GM18861 (cell line): ENCODE data around the gene GRIPAP1.

Experiments
- ATAC-seq: cut with Tn5 transposase; IDR thresholded peaks from one replicate; pipeline ENCODE4 v1.9.1; 2021; ENCODE audit not compliant: unreplicated experiment

The GRIPAP1 gene

GRCh38 chrX:48960291-48960690, 41.8 kb downstream of the GRIPAP1 start:
- no peak for ATAC-seq

DNA sequence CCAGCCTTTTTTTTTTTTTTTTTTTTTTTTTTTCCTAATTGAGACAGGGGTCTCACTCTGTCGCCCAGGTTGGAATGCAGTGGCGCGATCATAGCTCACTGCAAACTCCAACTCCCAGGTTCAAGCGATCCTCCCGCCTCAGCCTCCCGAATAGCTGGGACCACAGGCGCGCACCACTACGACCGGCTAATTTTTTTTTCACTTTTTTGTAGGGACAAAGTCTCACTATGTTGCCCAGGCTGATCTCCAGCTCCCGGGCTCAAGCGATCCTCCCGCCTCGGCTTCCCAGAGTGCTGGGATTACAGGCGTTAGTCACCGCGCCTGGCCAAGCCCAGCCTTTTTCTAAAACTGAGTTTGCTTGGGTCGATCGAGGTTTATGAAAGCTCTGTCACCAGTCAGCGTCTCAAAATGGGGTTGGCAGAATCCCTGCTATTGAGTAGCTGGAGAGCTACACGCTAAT, 43.4 kb downstream of the GRIPAP1 start:
- ATAC-seq: no peak

DNA sequence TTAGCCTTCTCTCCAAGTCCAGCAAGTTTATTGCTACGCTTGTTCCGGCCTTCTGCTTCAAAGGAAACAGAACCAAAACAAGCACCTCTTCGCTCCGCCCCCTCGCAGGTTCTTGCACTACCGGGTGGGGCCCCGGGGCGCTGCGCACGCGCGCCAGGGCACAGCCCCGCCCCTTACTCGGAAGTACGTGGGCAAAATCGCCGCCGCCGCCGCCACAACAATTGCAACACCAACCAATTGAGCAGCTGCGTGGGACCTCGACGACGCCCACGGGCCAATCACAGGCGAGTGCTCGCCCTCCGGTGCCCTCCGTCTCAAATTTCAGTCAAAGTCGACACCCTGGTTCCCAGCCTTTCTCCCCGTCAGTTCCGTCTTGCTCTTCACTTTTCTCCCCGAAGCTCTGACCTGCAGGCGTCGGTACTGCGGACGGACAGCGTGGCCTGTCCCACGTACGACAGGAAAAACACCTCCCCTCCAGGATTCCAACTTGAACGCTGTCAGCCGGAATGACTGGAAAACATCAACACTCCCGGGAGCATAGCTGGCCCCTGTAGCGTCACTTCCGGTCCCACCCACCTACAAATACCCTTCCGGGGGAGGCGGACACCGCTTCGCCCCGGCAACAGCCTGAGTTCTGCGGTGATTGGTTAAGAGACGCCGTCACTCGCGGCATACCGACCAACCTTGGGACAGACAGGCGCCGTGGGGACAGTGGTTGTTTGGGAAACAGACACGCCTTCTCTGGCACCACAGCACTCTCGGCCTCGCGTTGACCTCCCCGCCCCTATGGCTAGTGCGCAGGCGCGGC, 44.0 kb downstream of the GRIPAP1 start:
- peak; percentile 80 for ATAC-seq

DNA sequence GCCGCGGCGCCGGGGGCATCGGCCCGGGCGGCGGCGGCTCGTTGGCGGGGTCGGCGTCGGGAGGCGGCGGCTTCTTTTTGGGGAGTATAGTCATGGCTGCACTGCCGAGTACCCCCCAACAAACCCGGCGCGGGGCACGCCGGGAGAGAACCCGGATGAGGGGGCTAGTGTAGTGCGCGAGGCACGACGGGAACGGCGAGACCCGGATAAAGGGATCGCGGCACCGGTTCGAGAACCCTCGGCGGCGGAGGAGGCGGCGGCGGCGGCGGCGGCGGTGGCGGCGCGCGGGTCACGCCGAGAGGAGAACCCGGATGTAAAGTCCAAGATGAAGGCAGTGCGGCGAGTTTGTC, 44.6 kb downstream of the GRIPAP1 start, which contains the start of gene OTUD5:
Gene OTUD5 (minus strand): TSS at position 131 of the 350 bp plus-strand sequence. CDS start 37 bp downstream, at position 94.
- ATAC-seq: peak; percentile 22

DNA sequence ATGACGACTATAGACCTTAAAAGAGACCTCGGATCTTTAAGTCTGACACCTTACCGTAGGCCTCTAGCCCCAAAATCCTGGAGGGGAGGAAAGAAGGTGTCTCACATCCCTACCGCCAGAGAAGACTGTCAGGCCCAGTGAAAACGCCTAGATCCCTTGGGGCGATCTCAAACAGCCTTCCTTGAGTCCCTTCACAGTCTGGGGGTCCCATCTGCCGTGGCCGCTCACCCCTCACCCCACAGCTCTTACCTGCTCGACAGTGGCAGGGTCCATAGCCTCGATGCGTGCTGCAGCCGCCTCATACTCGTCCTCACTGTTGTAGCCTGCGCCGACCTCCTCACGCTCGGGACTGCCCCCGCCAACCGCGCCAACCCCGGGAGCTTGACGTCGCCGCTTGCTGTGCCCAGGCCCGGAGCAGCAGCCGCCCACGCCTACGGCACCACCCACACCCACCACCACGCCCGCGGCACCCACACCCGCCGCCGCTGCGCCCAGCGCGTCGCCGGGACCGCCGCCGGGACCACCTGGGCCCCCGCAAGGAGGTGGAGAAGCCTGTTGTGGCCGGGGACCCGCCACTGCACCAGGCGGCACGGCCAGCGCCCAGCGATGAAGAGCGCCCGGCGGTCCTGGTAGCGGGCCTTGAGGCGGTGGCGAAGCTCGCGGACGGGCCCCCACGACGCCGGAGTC, 45.2 kb downstream of the GRIPAP1 start:
- no peak for ATAC-seq

GRCh38 chrX:48948589-48948988, 53.5 kb downstream of the GRIPAP1 start:
- ATAC-seq: no peak

- no peak for ATAC-seq
Measured at GRCh38 chrX:48945517-48946348, 56.3 kb downstream of the GRIPAP1 start.

GRCh38 chrX:48942895-48943294, 59.2 kb downstream of the GRIPAP1 start:
- no peak for ATAC-seq

DNA sequence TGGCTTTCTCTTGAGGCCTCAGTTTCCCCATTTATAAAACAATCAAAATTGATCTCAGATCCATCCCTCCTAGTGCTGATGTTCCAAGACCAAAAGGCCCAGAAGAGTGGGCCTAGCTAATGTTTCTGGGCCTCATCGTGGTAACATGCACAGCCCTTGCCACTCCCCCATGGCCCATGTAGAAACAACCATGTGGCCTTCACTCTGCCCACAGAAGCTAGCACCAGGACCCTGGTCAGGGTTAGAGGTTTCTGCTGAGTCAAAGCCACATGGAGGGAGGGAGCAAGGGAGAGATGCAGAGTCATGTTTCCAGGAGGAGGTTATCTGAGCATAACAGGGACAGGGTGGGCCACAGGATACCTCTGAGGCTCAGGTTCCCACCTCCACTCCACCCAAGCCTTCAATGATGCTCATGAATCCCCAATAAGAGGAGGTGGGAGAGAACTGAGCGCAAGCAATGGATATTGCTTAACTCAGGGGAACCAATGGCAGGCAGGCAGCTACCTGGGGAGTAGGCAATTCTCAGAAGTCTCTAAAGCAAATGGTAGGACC, 61.6 kb downstream of the GRIPAP1 start:
- no peak for ATAC-seq

DNA sequence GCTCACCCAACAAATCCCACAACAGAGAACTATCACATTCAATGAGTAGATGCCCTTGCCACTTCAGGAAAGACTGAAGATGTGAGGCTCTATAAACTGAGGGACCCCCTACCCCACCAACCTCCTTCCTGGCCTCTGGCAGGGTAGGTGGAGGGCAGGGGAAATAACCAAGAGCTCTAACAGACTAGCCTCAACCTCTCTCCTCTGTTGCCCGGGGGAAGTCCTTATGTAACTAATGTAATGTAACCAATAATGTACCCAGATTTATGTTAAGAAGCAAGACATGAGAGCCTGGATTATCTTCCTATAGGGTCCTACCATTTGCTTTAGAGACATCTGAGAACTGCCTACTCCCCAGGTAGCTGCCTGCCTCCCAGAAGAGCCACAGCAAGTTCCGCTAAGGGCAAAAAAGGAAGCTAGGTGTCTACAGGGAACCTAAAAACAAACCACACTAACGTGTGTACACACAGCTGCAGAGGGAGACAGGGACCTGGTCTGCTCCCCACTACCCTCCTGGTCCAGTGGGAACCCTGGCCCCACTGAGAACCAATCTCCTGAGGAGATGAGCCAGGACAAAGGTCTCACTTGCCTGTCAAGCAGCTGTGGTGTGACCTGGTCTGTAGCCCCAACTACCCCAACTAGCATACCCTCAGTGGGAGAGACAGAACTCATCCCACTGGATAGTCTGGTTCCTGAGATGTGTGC, 62.4 kb downstream of the GRIPAP1 start:
- peak; percentile 22 for ATAC-seq

DNA sequence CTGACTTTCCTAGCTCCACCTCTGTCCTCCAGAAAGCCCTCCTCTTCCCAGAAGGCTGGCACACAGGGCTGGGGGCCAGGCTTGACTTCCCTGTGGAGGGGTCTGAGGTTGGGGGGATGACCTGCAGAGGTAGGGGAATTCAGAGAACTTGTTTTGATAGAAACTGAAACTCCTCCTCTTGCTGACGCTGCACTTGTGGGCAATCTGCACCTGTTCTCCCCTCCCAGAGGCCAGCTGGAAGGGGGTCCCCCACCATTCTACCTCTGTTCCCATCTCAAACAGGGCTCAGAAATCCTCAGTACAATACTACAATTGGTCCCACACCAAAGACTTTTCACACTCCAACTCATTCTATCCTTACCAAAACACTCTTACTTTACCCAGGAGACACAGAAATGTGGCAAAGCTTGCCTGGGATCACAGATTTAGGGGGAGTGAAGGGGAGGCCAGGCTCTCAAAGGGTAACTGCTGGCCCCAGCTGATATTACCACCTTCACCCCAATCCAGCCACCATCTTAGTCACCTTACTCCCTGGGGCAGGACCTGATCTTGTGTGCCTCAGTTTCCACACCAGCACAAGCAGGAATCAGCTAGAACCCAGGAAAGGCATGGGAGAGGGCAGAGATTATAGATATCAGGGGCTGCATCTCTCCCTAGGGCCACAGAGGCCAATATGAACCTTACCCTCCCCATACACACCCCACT, 63.2 kb downstream of the GRIPAP1 start:
- ATAC-seq: peak; percentile 44

DNA sequence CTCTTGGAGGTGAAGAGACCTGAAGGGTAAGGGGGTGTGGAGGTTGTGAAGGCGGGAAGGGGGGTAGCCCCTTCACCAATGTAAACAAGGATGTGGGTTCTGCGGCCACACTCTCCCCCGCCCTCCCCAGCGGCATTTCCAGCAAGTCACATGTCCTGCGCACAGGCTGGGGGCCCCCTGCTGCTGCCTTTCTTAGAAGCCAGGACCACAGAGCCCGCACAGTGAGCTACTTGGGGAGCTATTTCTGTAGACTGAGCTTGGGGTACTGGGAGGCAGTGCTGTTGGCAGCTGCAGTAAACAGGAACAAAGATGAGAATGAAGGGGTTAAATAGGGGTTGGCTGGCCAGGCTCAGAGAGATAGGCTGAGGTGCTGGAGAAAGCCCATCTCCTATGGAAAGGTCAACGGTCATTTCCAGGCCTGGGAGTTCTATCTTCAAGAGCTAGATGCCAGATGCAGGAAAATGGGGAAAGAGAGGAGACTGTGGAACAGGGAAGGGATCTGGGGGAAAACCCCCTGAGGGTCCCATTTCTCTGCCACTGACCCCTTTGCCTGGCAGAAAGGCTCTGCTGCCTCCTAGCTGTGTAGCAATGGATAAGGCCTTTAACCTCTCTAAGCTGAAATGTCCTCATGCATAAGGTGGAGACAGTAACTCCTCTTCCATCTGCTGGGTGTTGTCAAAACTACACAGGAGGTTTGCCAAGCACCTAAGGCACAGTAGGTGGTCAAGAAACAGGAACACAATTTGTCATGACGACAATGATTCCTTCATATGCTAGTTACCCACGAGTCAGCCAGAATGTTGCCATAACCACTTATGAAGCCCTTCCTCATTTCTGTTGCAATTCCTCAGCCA, 64.8 kb downstream of the GRIPAP1 start:
- ATAC-seq: peak; percentile 46

DNA sequence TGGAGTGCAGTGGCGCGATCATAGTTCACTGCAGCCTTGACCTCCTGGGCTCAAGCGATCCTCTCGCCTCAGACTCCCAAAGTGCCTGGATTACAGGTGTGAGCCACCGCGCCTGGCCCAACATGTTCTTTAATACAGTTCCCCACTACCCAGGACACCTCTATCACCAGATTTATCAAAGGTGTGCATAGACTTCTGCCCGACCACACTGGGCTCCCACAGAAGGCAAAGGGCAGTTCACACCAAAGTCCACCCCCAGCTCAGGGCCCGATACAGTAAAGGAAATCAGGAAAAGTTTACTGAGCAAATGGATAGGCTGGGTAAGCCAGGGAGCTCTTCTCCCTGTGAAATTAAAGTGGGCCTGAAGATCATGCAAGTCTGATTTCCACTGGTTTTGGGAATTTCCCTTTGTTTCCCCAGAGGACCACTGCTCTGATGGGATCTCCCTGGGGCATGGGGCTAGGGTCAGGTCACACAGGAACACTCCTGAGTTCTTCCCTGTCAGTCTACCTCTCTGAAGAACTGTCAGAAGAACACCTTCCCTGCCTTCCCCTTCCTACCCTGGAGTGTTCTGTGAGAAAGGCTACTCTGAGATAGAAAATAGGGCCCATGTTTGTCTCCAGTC, 65.5 kb downstream of the GRIPAP1 start:
- no peak for ATAC-seq

GRCh38 chrX:48935301-48935670, 66.8 kb downstream of the GRIPAP1 start:
- ATAC-seq: no peak

GRCh38 chrX:48934581-48935300, 67.3 kb downstream of the GRIPAP1 start:
- no peak for ATAC-seq

- ATAC-seq: peak; percentile 20
Measured at GRCh38 chrX:48933757-48934156, 68.3 kb downstream of the GRIPAP1 start.

GRCh38 chrX:48927736-48928382, 74.2 kb downstream of the GRIPAP1 start:
- no peak for ATAC-seq
